Measurements from ENCODE around the gene PRPF8. TPM values are rescaled to one million over a fixed set of nuclear protein-coding genes. Genes with fewer than 3 reads are reported as not detected.
A peak's percentile ranks its signal among the peaks of the same experiment; 100 is the strongest.
"Not testable (repeated sequence)": the region's sequence is repeated elsewhere in the genome, so short reads cannot be mapped to it uniquely, and the experiment has no call there.

PRPF8 gene
- total RNA-seq, 1 experiment from 2014 or later = 73.3 TPM

- no peaks in the 10 kb centered on the region for H3K27me3 ChIP-seq (replicated peaks)
- peak overlapping the region; percentile 84 for H3K4me3 ChIP-seq
- no peak for DNase-seq (ENCODE audit: low read depth in 1 of 2, low spot score in 2 of 2)
- H3K27ac ChIP-seq = peak overlapping the region; percentile 65
- H3K36me3 ChIP-seq = peaks cover 18% of the 10 kb centered on the region
- no peaks in the 10 kb centered on the region for H3K9me3 ChIP-seq (replicated peaks)
- H3K4me1 ChIP-seq (replicated peaks) = peaks cover 34% of the 10 kb centered on the region
These were observed 40.4 kb upstream of the PRPF8 start for GRCh38 chr17:1724869-1725641.

GRCh38 chr17:1724351-1724868 is 39.7 kb upstream of the PRPF8 start, which contains the start of gene WDR81:
WDR81 (plus strand) TSS chr17:1724704; CDS start chr17:1724960, 256 bp downstream.
- DNase-seq (ENCODE audit: low read depth in 1 of 2, low spot score in 2 of 2) = peak; percentile 48 to 83
- H3K36me3 ChIP-seq = peaks cover 18% of the 10 kb centered on the region
- H3K27me3 ChIP-seq (replicated peaks) = no peaks in the 10 kb centered on the region
- H3K27ac ChIP-seq = peak within 1 kb of the TSS; percentile 65
- H3K4me3 ChIP-seq = peak within 1 kb of the TSS; percentile 84
- H3K4me1 ChIP-seq (replicated peaks) = peaks cover 34% of the 10 kb centered on the region
- no peaks in the 10 kb centered on the region for H3K9me3 ChIP-seq (replicated peaks)

GRCh38 chr17:1722022-1722421 is 37.4 kb upstream of the PRPF8 start:
- not testable (repeated sequence) for H3K9me3 ChIP-seq (replicated peaks); H3K27me3 ChIP-seq (replicated peaks); DNase-seq (ENCODE audit: low read depth in 1 of 2, low spot score in 2 of 2); H3K27ac ChIP-seq; H3K36me3 ChIP-seq; H3K4me3 ChIP-seq
- peaks cover 46% of the 10 kb centered on the region for H3K4me1 ChIP-seq (replicated peaks)

- Histone ChIP-seq H3K27me3 (replicated peaks) (no peaks in the 10 kb centered on the region), H3K9me3 (replicated peaks) (no peaks in the 10 kb centered on the region), H3K36me3 (peaks cover 3% of the 10 kb centered on the region; the same call in 1 of the 2 replicates), H3K4me3 (no peak overlapping the region), H3K27ac (no peak overlapping the region), H3K4me1 (replicated peaks) (peaks cover 46% of the 10 kb centered on the region)
- peak; percentile 46 to 51 for DNase-seq (ENCODE audit: low read depth in 1 of 2, low spot score in 2 of 2)
These were observed 36.3 kb upstream of the PRPF8 start for GRCh38 chr17:1720856-1721386.

GRCh38 chr17:1718362-1719165 is 33.9 kb upstream of the PRPF8 start:
- H3K36me3 ChIP-seq = peaks cover 18% of the 10 kb centered on the region
- H3K4me3 ChIP-seq = no peak overlapping the region
- no peak overlapping the region for H3K27ac ChIP-seq
- H3K9me3 ChIP-seq (replicated peaks) = no peaks in the 10 kb centered on the region
- peaks cover 35% of the 10 kb centered on the region for H3K4me1 ChIP-seq (replicated peaks)
- H3K27me3 ChIP-seq (replicated peaks) = no peaks in the 10 kb centered on the region
- peak in 1 of 2 experiments; percentile 40 for DNase-seq (ENCODE audit: low read depth in 1 of 2, low spot score in 2 of 2)

- Histone ChIP-seq H3K9me3 (replicated peaks) (no peaks in the 10 kb centered on the region), H3K27ac (peak overlapping the region; percentile 99), H3K4me3 (peak overlapping the region; percentile 51), H3K4me1 (replicated peaks) (peaks cover 37% of the 10 kb centered on the region), H3K36me3 (peaks cover 33% of the 10 kb centered on the region), H3K27me3 (replicated peaks) (no peaks in the 10 kb centered on the region)
- peak; percentile 97 to 98 for DNase-seq (ENCODE audit: low read depth in 1 of 2, low spot score in 2 of 2)
These were observed 32.4 kb upstream of the PRPF8 start for GRCh38 chr17:1716912-1717695.

- peak; percentile 100 for DNase-seq (ENCODE audit: low read depth in 1 of 2, low spot score in 2 of 2)
- Histone ChIP-seq H3K27ac (peak overlapping the region; percentile 99), H3K4me3 (peak overlapping the region; percentile 51), H3K36me3 (peaks cover 41% of the 10 kb centered on the region), H3K27me3 (replicated peaks) (no peaks in the 10 kb centered on the region), H3K4me1 (replicated peaks) (peaks cover 35% of the 10 kb centered on the region), H3K9me3 (replicated peaks) (no peaks in the 10 kb centered on the region)
These were observed 31.6 kb upstream of the PRPF8 start for GRCh38 chr17:1716076-1716911.

- DNase-seq (ENCODE audit: low read depth in 1 of 2, low spot score in 2 of 2) = no peak
- Histone ChIP-seq H3K9me3 (replicated peaks) (no peaks in the 10 kb centered on the region), H3K27me3 (replicated peaks) (no peaks in the 10 kb centered on the region), H3K4me1 (replicated peaks) (peaks cover 39% of the 10 kb centered on the region), H3K4me3 (peak overlapping the region; percentile 51), H3K27ac (peak overlapping the region; percentile 88), H3K36me3 (peaks cover 46% of the 10 kb centered on the region)
These were observed 31.1 kb upstream of the PRPF8 start for GRCh38 chr17:1715803-1716075.

GRCh38 chr17:1714980-1715802 is 30.5 kb upstream of the PRPF8 start:
- H3K27me3 ChIP-seq (replicated peaks) = no peaks in the 10 kb centered on the region
- H3K4me3 ChIP-seq = peak overlapping the region; percentile 51
- peak overlapping the region; percentile 88 for H3K27ac ChIP-seq
- peaks cover 50% of the 10 kb centered on the region for H3K36me3 ChIP-seq
- DNase-seq (ENCODE audit: low read depth in 1 of 2, low spot score in 2 of 2) = peak; percentile 94 to 96
- H3K9me3 ChIP-seq (replicated peaks) = no peaks in the 10 kb centered on the region
- peaks cover 44% of the 10 kb centered on the region for H3K4me1 ChIP-seq (replicated peaks)

- Histone ChIP-seq H3K4me1 (replicated peaks) (peaks cover 48% of the 10 kb centered on the region), H3K36me3 (peaks cover 53% of the 10 kb centered on the region), H3K27me3 (replicated peaks) (no peaks in the 10 kb centered on the region), H3K27ac (peak overlapping the region; percentile 88), H3K4me3 (peak overlapping the region; percentile 51), H3K9me3 (replicated peaks) (no peaks in the 10 kb centered on the region)
- peak; percentile 95 to 100 for DNase-seq (ENCODE audit: low read depth in 1 of 2, low spot score in 2 of 2)
These were observed 29.8 kb upstream of the PRPF8 start for GRCh38 chr17:1714427-1714979.

GRCh38 chr17:1713878-1714426 is 29.3 kb upstream of the PRPF8 start:
- Histone ChIP-seq H3K4me1 (replicated peaks) (peaks cover 48% of the 10 kb centered on the region), H3K4me3 (peak overlapping the region; percentile 51), H3K36me3 (peaks cover 53% of the 10 kb centered on the region), H3K27me3 (replicated peaks) (no peaks in the 10 kb centered on the region), H3K27ac (peak overlapping the region; percentile 63), H3K9me3 (replicated peaks) (no peaks in the 10 kb centered on the region)
- peak in 1 of 2 experiments; percentile 44 for DNase-seq (ENCODE audit: low read depth in 1 of 2, low spot score in 2 of 2)
